PC-9 (cell line): Measurements from ENCODE around the gene RUNX1.

Experiments
- EZH2 ChIP-seq: fragments of 200-600 bp; sonication (generic); IDR thresholded peaks from 2 replicates; pipeline ENCODE4 v1.8.0; 2017; ENCODE audit warnings: antibody characterized with exemption, low read depth
- TF ChIP-seq, protein P1 (sequence below): fragments of 200-600 bp; sonication (generic); conservative IDR thresholded peaks from 2 replicates; pipeline ENCODE4 v1.6.1; 2017; ENCODE audit warnings: mixed run types, antibody characterized with exemption, mild to moderate bottlenecking, moderate library complexity

DNA sequence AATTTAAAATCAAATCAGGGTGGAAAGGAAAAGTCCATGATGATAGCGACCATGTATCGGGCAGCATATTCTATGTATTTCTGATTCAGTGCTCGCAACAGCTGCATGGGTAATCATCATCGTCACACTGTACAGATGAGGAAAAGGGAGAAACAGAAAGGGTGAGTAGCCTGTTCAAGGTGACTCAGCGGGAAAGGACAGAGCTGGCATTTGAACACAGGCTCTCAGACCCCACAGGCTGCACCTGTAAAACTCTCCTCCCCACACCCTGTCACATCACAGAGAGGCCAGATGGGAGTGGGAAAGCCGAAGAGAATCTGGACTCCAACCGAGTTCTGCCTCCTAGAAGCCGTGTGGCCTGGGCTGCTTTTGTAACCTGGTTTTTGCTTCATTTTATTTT lies 14.0 kb downstream of the RUNX1 start:
- TF ChIP-seq, protein P1, sequence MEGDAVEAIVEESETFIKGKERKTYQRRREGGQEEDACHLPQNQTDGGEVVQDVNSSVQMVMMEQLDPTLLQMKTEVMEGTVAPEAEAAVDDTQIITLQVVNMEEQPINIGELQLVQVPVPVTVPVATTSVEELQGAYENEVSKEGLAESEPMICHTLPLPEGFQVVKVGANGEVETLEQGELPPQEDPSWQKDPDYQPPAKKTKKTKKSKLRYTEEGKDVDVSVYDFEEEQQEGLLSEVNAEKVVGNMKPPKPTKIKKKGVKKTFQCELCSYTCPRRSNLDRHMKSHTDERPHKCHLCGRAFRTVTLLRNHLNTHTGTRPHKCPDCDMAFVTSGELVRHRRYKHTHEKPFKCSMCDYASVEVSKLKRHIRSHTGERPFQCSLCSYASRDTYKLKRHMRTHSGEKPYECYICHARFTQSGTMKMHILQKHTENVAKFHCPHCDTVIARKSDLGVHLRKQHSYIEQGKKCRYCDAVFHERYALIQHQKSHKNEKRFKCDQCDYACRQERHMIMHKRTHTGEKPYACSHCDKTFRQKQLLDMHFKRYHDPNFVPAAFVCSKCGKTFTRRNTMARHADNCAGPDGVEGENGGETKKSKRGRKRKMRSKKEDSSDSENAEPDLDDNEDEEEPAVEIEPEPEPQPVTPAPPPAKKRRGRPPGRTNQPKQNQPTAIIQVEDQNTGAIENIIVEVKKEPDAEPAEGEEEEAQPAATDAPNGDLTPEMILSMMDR, result no peak
- TF ChIP-seq EZH2, result no peak
